GM23338 (cell line): ENCODE results near the gene CCDC92B. TPM values are rescaled to one million over a fixed set of nuclear protein-coding genes. Genes with fewer than 3 reads are reported as not detected.
A peak's percentile ranks its signal among the peaks of the same experiment; 100 is the strongest.

Experiments used
- ATAC-seq: fragments of 200-7000 bp; cut with Tn5 transposase; 3 replicates; pipeline ENCODE4 v1.9.1; 2020
- DNase-seq: peaks from one replicate; pipeline ENCODE4 v3.0.0-alpha.2; 2015; ENCODE audit warnings: low spot score
- H2AFZ ChIP-seq: fragments of 200-600 bp; sonication (generic); 2 replicates; pipeline ENCODE4 v1.8.0; 2016; ENCODE audit warnings: antibody characterized with exemption, mild to moderate bottlenecking, moderate library complexity
- H3F3A ChIP-seq: fragments of 200-600 bp; sonication (generic); replicated peaks from 2 replicates; pipeline ENCODE4 v1.8.0; 2017; ENCODE audit warnings: antibody characterized with exemption, mixed run types, low read depth
- H3K27ac ChIP-seq: fragments of 200-600 bp; sonication (generic); 2 replicates; pipeline ENCODE4 v1.6.1; 2016; ENCODE audit warnings: low read depth
- H3K27me3 ChIP-seq: fragments of 200-600 bp; sonication (generic); 2 replicates; pipeline ENCODE4 v1.8.0; 2016; ENCODE audit warnings: mild to moderate bottlenecking, mixed run types, moderate library complexity; ENCODE audit not compliant: insufficient read depth
- H3K36me3 ChIP-seq: fragments of 200-600 bp; sonication (generic); 2 replicates; pipeline ENCODE4 v1.8.0; 2016; ENCODE audit warnings: mild to moderate bottlenecking; ENCODE audit not compliant: insufficient read depth
- H3K4me1 ChIP-seq: fragments of 200-600 bp; sonication (generic); 2 replicates; pipeline ENCODE4 v1.8.0; 2016; ENCODE audit warnings: mild to moderate bottlenecking, moderate library complexity; ENCODE audit not compliant: insufficient read depth
- H3K4me2 ChIP-seq: fragments of 200-600 bp; sonication (generic); 2 replicates; pipeline ENCODE4 v1.7.1; 2017; ENCODE audit warnings: mixed run types
- H3K4me3 ChIP-seq: fragments of 200-600 bp; sonication (generic); 2 replicates; pipeline ENCODE4 v1.6.1; 2016; ENCODE audit warnings: mixed run types
- H3K79me2 ChIP-seq: fragments of 200-600 bp; sonication (generic); replicated peaks from 2 replicates; pipeline ENCODE4 v1.8.0; 2017; ENCODE audit warnings: mild to moderate bottlenecking; ENCODE audit not compliant: insufficient read depth
- H3K9me2 ChIP-seq: fragments of 200-600 bp; sonication (generic); 2 replicates; pipeline ENCODE4 v1.8.0; 2017; ENCODE audit not compliant: insufficient read depth
- H4K20me1 ChIP-seq: fragments of 200-600 bp; sonication (generic); replicated peaks from 2 replicates; pipeline ENCODE4 v1.8.0; 2017; ENCODE audit warnings: mild to moderate bottlenecking; ENCODE audit not compliant: insufficient read depth
- H3K27ac Mint-ChIP-seq: 2 replicates; pipeline ENCODE4 v1.8.0; 2020; ENCODE audit warnings: inconsistent platforms, mild to moderate bottlenecking, moderate library complexity, mixed read lengths
- H3K27me3 Mint-ChIP-seq: 3 replicates; pipeline ENCODE4 v1.8.0; 2022; ENCODE audit warnings: low read depth, mild to moderate bottlenecking, moderate library complexity, mixed read lengths, inconsistent platforms; ENCODE audit not compliant: insufficient read depth, poor library complexity
- H3K36me3 Mint-ChIP-seq: 3 replicates; pipeline ENCODE4 v1.8.0; 2021; ENCODE audit warnings: low read depth, mild to moderate bottlenecking, inconsistent platforms, moderate library complexity, mixed read lengths
- H3K4me1 Mint-ChIP-seq: 3 replicates; pipeline ENCODE4 v1.8.0; 2020; ENCODE audit warnings: mild to moderate bottlenecking, inconsistent platforms, mixed read lengths
- H3K4me3 Mint-ChIP-seq: 3 replicates; pipeline ENCODE4 v1.8.0; 2021; ENCODE audit warnings: moderate library complexity, mild to moderate bottlenecking, inconsistent platforms, mixed read lengths
- H3K9me3 Mint-ChIP-seq: 3 replicates; pipeline ENCODE4 v1.8.0; 2020; ENCODE audit warnings: moderate library complexity, mild to moderate bottlenecking, inconsistent platforms, mixed read lengths
- CREB1 ChIP-seq: fragments of 250-450 bp; sonication (Bioruptor Pico); IDR thresholded peaks from 2 replicates; pipeline ENCODE4 v1.5.0; 2020; ENCODE audit warnings: low read depth, mild to moderate bottlenecking, moderate library complexity
- CTCF ChIP-seq, 2 experiments: fragments of 200-600 bp in 1 of 2; sonication (generic) in 1 of 2; conservative IDR thresholded peaks; 2 replicates each; pipeline versions ENCODE4 v1.5.1 to v1.6.1; 2016 to 2017; ENCODE audit warnings: antibody characterized with exemption in 2 of 2, low read depth in 2 of 2, mild to moderate bottlenecking in 2 of 2, moderate library complexity in 1 of 2
- ETS1 ChIP-seq: IDR thresholded peaks from 2 replicates; pipeline ENCODE4 v1.6.1; 2016; ENCODE audit warnings: antibody characterized with exemption
- EZH2 ChIP-seq: fragments of 200-600 bp; sonication (generic); IDR thresholded peaks from one replicate; pipeline ENCODE4 v1.8.0; 2017; ENCODE audit warnings: antibody characterized with exemption, mild to moderate bottlenecking, low read depth; ENCODE audit not compliant: unreplicated experiment
- EZH2phosphoT487 ChIP-seq: fragments of 200-600 bp; sonication (generic); IDR thresholded peaks from one replicate; pipeline ENCODE4 v1.8.1; 2018; ENCODE audit warnings: antibody characterized with exemption; ENCODE audit not compliant: unreplicated experiment
- JUNB ChIP-seq: IDR thresholded peaks from one replicate; pipeline ENCODE4 v1.6.1; 2016; ENCODE audit warnings: antibody characterized with exemption; ENCODE audit not compliant: unreplicated experiment
- NANOG ChIP-seq: IDR thresholded peaks from 2 replicates; pipeline ENCODE4 v1.6.1; 2016; ENCODE audit warnings: antibody characterized with exemption, borderline replicate concordance
- POLR2AphosphoS5 ChIP-seq: IDR thresholded peaks from 2 replicates; pipeline ENCODE4 v1.6.1; 2016; ENCODE audit warnings: antibody characterized with exemption, low read depth
- STAT1 ChIP-seq: IDR thresholded peaks from one replicate; pipeline ENCODE4 v1.6.1; 2016; ENCODE audit warnings: antibody characterized with exemption; ENCODE audit not compliant: unreplicated experiment
- ZNF114 ChIP-seq: fragments of 250-450 bp; sonication (Bioruptor Pico); IDR thresholded peaks from 2 replicates; pipeline ENCODE4 v1.5.0; 2020; ENCODE audit warnings: mild to moderate bottlenecking, moderate library complexity
- ZNF331 ChIP-seq: fragments of 250-450 bp; sonication (Bioruptor Pico); IDR thresholded peaks from 2 replicates; pipeline ENCODE4 v1.5.0; 2020; ENCODE audit warnings: low read depth, mild to moderate bottlenecking, moderate library complexity
- ZNF462 ChIP-seq: fragments of 250-450 bp; sonication (Bioruptor Pico); IDR thresholded peaks from 2 replicates; pipeline ENCODE4 v1.5.0; 2020; ENCODE audit warnings: mild to moderate bottlenecking, moderate library complexity
- polyA plus RNA-seq: library from polyadenylated mRNA; unstranded; fragments of >200 nt; fragmentation: Nextera tagmentation; extraction: Ambion mirVana; gene quantifications from 2 replicates; pipeline ENCODE4 v1.2.1, GENCODE V29; 2016
- total RNA-seq: library from RNA; depleted of rRNA; stranded (reverse); fragments of >200 nt; shearing (Covaris generic); gene quantifications from 2 replicates; pipeline ENCODE4 v1.2.3, GENCODE V29; 2014
- TF ChIP-seq, protein P1 (sequence below): IDR thresholded peaks from one replicate; pipeline ENCODE4 v1.6.1; 2018; ENCODE audit warnings: antibody characterized with exemption; ENCODE audit not compliant: unreplicated experiment

The CCDC92B gene
- total and polyA plus RNA-seq, 2 experiments from 2014 or later, result 5.7 to 9.1 TPM

DNA sequence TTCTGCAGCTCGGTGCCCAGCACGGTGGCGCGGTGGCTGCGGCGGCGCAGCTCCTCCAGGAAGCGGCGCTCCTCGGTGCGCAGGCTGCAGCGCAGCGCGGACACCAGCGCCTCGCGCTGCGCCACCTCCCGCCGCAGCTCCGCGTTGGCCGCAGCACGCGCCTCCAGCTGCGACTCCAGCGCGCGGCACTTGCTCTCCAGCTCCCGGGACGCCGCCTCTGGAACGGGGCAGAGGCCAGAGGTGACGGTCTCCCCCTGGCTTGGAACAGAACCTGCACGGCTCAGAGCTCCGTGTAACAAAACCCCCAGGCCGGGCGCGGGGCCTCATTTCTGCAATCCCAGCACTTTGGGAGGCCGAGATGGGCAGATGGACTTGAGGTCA, 24.7 kb downstream of the CCDC92B start:
- Histone ChIP-seq H3K4me2 (peak overlapping the region; percentile 70), H3K27me3 (peaks cover 3% of the 10 kb centered on the region; the same call in 1 of the 2 replicates), H3K36me3 (no peaks in the 10 kb centered on the region), H4K20me1 (peaks cover 3% of the 10 kb centered on the region), H3K4me1 (peaks cover 26% of the 10 kb centered on the region), H3K4me3 (peak overlapping the region; percentile 44; the same call in 1 of the 2 replicates), H3K27ac (no peak overlapping the region), H3K9me2 (no peaks in the 10 kb centered on the region), H2AFZ (no peak overlapping the region; the same call in 1 of the 2 replicates), H3F3A (peaks cover 10% of the 10 kb centered on the region), H3K79me2 (no peaks in the 10 kb centered on the region)
- ATAC-seq (peak; percentile 49), DNase-seq (peak; percentile 88)
- Mint-ChIP-seq H3K27me3 (peaks cover 24% of the 10 kb centered on the region), H3K4me3 (peak overlapping the region; percentile 66), H3K9me3 (no peaks in the 10 kb centered on the region), H3K4me1 (peaks cover 16% of the 10 kb centered on the region; the same call in 2 of the 3 replicates), H3K27ac (no peak overlapping the region), H3K36me3 (peaks cover 4% of the 10 kb centered on the region; the same call in 2 of the 3 replicates)
- TF ChIP-seq ZNF331 (CRISPR knock-in tag) (no peak), ZNF114 (CRISPR knock-in tag) (no peak), CREB1 (peak; percentile 41; the same call in 1 of the 2 replicates), CTCF (conservative IDR thresholded peaks at IDR 0.05; ENCODE audit: low read depth in 2 of 2) (peak in 1 of 2 experiments; percentile 51; a peak in 2 of 4 replicates), EZH2 (no peak), ZNF462 (no peak), STAT1 (no peak), JUNB (no peak), POLR2AphosphoS5 (peak; percentile 23; the same call in 1 of the 2 replicates), ETS1 (no peak), NANOG (no peak), EZH2phosphoT487 (no peak)
- TF ChIP-seq, protein P1, sequence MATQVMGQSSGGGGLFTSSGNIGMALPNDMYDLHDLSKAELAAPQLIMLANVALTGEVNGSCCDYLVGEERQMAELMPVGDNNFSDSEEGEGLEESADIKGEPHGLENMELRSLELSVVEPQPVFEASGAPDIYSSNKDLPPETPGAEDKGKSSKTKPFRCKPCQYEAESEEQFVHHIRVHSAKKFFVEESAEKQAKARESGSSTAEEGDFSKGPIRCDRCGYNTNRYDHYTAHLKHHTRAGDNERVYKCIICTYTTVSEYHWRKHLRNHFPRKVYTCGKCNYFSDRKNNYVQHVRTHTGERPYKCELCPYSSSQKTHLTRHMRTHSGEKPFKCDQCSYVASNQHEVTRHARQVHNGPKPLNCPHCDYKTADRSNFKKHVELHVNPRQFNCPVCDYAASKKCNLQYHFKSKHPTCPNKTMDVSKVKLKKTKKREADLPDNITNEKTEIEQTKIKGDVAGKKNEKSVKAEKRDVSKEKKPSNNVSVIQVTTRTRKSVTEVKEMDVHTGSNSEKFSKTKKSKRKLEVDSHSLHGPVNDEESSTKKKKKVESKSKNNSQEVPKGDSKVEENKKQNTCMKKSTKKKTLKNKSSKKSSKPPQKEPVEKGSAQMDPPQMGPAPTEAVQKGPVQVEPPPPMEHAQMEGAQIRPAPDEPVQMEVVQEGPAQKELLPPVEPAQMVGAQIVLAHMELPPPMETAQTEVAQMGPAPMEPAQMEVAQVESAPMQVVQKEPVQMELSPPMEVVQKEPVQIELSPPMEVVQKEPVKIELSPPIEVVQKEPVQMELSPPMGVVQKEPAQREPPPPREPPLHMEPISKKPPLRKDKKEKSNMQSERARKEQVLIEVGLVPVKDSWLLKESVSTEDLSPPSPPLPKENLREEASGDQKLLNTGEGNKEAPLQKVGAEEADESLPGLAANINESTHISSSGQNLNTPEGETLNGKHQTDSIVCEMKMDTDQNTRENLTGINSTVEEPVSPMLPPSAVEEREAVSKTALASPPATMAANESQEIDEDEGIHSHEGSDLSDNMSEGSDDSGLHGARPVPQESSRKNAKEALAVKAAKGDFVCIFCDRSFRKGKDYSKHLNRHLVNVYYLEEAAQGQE, result no peak
